DMS79 treated with DMSO at 0.1 percent for 48 hours (cell line): Measurements from ENCODE around the gene SCAF4.
"Not testable (repeated sequence)": the region's sequence is repeated elsewhere in the genome, so short reads cannot be mapped to it uniquely, and the experiment has no call there.

ENCODE experiments used
- DNase-seq: peaks from one replicate; lab custom pipeline; 2025; lab: John Stamatoyannopoulos, UW

Gene SCAF4

DNA sequence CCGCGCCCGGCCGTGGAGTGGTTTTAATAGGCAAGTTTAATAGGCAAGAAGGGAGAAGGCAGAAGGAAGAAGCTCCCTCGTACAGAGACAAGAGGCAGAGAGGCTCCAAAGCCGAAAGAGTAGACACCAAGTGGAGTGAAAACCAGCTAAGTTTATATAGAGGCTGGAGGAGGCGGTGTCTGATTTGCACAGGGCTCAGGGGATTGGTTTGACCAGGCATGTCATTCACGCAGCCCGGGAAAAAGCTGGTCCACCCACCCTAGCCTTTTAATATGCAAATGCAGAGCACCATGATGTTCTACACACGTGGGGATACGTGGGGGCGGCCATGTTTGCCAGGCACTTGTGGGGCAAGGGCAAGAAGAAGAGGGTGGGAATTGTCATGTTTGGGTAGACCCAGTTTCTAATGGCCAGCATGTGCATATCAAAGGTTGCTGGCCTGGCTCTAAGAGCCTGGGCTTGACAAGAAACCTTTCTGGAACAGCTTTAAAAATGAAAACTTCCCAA lies 90.4 kb downstream of the SCAF4 start:
- DNase-seq = no peak

DNA sequence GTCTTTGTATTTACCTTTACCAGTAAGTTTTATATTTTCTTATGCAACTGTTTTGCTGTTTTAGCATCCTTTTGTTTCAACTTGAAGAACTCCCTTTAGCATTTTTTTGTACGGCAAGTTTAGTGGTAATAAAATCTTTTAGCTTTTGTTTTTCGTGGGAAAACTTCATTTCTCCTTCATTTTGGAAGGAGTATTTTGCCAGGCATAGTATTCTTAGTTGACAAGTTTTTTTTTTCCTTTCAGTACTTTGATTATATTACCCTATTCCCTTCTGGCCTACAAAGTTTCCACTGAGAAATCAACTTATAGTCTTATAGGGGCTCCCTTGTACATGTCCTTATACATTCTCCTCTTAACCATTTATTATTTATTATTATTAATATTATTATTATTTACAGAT lies 95.0 kb downstream of the SCAF4 start:
- DNase-seq = no peak

DNA sequence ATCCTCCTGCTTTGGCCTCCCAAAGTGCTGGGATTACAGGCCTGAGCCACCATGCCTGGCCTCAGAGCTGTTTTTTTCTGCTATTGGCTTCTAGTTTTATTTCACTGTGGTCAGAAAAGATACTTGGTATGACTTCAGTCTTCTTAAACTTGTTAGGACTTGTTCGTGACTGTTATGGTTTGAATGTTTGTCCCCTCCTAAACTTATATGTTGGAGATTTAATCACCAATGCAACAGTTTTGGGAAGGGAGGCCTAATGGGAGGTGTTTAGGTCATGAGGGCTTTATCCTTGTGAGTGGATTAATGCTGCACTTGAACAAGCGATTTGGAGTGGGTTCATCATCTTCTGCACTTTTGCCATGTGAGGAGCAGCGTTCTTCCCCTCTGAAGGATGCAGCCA lies 96.9 kb downstream of the SCAF4 start:
- no peak for DNase-seq

DNA sequence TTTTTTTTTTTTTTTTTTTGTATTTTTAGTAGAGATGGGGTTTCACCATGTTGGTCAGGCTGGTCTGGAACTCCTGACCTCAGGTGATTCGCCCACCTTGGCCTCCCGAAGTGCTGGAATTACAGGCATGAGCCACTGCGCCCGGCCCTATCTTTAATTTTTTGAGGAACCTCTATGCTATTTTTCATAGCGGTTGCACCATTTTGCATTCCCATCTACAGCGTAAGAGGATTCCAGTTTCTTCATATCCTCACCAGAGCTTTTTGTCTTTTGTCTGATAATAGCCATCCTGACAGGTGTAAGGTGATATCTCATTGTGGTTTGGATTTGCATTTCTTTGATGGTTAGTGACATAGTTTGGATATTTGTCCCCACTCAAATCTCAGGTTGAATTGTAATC lies 100.0 kb downstream of the SCAF4 start:
- not testable (repeated sequence) for DNase-seq

DNA sequence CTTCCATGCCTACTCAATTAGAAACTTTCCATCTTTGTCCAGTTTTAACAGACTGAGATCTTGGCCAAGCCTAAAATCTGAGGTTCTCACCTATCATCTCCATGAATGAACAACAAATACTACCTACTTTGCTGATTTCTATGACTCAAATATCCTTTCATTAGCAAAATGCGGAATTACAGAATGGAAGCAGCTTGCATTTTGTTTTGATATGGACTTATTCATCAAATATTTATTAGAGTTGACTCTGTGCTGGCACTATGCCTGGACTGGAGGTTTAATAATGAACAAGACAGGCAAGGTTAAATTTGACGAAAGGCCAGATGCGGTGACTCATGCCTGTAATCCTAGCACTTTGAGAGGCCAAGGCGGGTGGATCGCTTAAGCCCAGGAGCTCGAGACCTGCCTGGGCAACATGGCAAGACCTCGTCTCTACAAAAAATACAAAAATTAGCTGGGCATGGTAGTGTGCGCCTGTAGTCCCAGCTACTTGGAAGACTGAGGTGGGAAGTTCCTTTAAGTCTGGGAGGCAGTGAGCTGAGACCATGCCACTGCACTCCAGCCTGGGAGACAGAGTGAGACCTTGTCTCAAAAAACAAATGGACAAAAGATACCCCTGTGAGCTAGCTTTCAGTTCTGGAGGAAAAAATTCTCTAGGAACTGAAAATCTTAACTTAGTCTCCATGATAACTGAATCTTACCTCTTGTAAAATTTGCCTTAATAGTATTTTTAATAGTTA lies 101.8 kb downstream of the SCAF4 start:
- DNase-seq = peak; percentile 68

DNA sequence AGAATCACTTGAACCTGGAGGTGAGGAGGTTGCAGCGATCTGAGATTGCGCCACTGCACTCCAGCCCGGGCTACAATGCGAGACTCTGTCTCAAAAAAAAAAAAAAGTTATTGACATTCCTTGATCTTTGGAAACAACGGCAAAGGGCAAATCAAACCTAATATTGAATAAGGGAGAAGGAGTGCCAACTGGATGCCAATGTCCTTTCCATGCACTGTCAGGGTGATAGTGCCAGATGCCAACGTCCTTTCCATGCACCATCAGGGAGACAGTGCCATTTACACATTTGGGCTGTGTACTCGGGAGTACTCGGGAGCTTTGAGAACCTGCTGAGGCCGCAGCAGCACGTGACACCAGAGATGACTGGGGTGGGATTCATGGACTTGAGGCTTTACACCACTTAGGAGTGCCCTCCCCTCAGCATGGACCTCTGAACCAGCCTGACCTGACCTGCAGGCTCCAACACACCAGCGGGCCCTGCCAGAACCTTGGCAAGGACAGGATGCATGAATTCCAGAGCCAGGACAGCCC lies 106.9 kb downstream of the SCAF4 start:
- no peak for DNase-seq

DNA sequence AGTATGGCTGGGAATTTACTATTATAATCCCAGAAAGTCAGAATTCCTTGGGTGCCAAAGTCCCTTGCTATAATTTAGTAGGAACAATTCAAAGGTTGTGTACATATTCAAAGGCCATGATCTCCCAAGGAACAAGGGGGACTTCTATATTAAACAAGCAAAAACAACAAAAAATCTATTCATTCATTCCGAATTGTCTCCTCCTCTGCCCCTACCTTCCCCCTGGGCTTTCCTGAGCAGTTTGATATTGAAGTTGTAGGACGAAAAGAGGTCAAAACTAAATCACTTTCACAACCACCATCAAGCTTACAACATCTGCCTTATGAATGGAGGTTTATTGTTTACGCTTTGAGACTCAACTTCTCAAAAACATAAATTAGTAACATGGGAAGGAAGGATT lies 107.7 kb downstream of the SCAF4 start:
- no peak for DNase-seq

DNA sequence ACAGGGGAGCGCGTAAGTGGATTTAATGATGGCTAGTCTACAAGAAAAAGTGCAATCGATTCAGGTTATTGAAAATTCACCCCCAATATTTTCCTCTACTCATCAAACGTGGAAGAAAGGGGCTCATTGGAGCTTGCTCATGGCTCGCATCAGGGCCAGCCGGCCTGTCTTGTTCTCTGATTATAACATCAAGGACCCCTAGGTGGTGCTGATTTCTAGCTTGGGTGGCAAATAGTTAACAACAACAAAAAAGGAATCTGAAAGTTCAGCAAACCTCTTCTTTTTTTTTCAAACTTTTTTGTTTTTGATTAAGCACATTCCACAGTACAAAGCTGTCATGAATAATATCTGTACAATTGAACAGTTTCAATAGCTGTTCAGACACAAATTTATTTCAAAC lies 108.3 kb downstream of the SCAF4 start:
- DNase-seq = no peak

DNA sequence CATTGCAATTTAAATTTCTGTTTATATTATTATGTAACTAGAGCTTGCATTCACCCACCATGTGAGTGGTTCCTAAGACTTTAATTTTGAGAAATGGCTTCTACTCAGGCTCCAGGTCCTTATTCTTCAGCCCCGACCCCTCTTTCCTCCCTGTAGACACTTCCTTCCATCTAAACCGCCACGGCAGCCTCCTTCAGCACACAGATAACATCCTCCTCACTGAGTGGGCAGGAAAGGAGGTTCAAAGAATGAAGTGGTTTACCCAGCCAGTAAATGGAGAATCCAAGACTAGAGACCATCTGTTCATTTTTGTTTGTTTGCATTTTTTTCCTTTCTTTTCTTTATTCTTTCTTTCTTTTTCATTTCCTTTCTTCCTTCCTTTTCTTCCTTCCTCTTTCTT lies 109.5 kb downstream of the SCAF4 start:
- DNase-seq = no peak
